ENCODE results near the gene OBSCN.

DNA sequence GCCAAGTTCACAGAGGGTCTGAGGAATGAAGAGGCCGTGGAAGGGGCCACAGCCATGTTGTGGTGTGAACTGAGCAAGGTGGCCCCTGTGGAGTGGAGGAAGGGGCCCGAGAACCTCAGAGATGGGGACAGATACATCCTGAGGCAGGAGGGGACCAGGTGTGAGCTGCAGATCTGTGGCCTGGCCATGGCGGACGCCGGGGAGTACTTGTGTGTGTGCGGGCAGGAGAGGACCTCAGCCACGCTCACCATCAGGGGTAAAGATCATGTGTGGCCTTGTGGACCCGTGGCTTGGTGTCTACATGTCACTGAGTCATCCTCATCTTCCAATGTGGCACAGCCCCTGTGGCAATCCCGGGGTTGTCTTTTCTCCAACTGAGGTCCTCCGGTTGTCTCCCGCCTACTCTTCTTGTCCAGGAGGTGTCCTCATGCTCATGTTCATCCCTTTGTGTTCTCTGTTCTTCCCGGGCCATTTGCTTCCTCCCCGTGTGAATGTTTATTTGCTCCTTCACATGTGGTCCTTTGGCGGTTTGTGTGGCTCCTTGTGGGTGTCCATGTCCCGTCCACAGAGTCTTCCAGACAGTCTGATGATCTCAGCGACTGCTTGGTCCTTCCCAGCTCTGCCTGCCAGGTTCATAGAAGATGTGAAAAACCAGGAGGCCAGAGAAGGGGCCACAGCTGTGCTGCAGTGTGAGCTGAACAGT lies 84.2 kb downstream of the OBSCN start:
- TF ChIP-seq, protein P1, sequence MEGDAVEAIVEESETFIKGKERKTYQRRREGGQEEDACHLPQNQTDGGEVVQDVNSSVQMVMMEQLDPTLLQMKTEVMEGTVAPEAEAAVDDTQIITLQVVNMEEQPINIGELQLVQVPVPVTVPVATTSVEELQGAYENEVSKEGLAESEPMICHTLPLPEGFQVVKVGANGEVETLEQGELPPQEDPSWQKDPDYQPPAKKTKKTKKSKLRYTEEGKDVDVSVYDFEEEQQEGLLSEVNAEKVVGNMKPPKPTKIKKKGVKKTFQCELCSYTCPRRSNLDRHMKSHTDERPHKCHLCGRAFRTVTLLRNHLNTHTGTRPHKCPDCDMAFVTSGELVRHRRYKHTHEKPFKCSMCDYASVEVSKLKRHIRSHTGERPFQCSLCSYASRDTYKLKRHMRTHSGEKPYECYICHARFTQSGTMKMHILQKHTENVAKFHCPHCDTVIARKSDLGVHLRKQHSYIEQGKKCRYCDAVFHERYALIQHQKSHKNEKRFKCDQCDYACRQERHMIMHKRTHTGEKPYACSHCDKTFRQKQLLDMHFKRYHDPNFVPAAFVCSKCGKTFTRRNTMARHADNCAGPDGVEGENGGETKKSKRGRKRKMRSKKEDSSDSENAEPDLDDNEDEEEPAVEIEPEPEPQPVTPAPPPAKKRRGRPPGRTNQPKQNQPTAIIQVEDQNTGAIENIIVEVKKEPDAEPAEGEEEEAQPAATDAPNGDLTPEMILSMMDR (IDR thresholded peaks at IDR 0.05), result no peak
- no peak for TF ChIP-seq EZH2phosphoT487 (IDR thresholded peaks at IDR 0.05)
